NOMO-1 treated with DMSO at 0.1 percent for 48 hours (cell line): ENCODE data around the gene GPR37L1.

ENCODE experiments used
- DNase-seq: peaks from one replicate; lab custom pipeline; 2025; ENCODE audit not compliant: unreplicated experiment; lab: John Stamatoyannopoulos, UW

GPR37L1 gene, protein sequence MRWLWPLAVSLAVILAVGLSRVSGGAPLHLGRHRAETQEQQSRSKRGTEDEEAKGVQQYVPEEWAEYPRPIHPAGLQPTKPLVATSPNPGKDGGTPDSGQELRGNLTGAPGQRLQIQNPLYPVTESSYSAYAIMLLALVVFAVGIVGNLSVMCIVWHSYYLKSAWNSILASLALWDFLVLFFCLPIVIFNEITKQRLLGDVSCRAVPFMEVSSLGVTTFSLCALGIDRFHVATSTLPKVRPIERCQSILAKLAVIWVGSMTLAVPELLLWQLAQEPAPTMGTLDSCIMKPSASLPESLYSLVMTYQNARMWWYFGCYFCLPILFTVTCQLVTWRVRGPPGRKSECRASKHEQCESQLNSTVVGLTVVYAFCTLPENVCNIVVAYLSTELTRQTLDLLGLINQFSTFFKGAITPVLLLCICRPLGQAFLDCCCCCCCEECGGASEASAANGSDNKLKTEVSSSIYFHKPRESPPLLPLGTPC

DNA sequence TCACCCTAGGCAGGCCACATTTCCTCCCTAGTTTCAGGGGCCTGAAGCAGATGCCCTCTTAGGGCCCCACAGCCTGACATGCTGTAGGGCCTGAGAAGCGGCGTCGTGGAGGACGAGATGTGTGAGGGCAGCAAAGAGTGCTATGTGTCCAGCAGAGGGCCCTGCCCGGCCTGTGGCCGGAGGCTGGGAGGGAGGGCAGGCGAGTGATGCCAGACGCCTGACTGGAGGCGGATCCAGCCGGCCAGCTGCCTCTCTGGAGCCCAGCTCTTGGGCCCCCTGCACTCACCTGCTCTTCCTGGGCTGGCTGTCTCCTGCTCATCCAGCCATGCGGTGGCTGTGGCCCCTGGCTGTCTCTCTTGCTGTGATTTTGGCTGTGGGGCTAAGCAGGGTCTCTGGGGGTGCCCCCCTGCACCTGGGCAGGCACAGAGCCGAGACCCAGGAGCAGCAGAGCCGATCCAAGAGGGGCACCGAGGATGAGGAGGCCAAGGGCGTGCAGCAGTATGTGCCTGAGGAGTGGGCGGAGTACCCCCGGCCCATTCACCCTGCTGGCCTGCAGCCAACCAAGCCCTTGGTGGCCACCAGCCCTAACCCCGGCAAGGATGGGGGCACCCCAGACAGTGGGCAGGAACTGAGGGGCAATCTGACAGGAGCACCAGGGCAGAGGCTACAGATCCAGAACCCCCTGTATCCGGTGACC, at the start of gene GPR37L1:
GPR37L1 (plus strand) TSS at position 279 of the 697 bp plus-strand sequence; CDS start at position 326, 47 bp downstream.
- no peak for DNase-seq

GRCh38 chr1:202073206-202073605, 49.5 kb upstream of the GPR37L1 start:
- no peak for DNase-seq

DNA sequence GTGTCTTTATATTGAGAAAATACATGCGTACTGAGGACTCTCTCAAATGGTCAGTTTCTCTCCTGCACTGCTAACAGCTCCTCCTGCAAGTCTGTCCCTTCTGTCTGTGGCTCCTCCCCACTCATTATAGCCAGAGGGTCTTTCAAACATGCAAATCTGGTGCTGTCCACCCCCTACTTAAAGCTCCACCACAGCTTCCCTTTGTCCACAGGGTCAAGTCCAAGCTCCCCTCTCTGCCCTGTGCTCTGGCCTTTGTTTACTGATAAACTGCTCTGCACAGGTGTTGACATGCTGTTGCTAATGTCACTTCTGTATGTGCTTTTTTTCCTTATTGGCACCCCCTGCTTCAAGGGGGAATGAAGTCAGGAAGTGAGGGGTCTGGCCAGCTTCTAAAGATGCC, 47.7 kb upstream of the GPR37L1 start:
- no peak for DNase-seq

DNA sequence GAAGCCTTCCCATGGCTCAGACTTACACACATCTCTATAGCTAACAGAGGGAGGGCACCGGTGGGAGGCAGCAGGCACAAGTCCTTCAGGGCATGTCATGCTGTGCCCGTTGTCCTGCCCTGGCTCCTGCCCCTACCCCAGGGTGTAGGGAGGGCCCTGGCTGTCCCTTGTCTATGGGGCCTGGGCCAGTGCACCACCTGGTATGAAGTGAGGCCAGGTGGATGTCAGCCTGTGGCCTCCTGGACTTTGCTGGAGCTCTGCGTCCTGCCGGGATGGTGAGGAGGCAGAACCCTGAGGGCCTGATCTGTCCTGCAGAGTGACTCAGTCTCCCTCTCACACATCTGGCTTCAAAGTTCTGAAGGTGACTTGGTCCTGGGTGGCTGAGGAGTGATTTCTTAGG, 47.3 kb upstream of the GPR37L1 start:
- DNase-seq: no peak

DNA sequence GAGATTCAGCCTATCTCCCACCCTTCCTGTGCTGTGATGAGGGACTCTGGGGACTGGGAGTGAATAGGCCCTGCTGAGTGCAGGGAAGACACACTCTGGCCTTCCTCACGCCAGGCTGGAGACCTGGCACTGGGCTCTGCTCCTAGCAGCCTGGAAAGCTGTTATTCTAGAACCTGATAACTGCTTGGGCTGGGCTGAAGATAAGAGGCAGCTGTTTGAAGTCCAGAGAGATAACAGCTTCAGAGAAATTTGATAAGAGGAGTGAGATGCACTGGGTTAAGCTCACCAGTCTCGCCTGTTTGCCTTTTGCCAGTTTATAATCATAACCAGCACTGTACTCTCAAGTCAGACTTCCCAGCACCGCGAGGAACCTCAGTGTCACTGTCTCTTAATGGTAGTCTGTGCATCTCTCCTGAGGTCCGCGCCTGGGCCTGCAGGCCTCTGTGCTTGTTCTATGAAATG, 46.6 kb upstream of the GPR37L1 start:
- no peak for DNase-seq

DNA sequence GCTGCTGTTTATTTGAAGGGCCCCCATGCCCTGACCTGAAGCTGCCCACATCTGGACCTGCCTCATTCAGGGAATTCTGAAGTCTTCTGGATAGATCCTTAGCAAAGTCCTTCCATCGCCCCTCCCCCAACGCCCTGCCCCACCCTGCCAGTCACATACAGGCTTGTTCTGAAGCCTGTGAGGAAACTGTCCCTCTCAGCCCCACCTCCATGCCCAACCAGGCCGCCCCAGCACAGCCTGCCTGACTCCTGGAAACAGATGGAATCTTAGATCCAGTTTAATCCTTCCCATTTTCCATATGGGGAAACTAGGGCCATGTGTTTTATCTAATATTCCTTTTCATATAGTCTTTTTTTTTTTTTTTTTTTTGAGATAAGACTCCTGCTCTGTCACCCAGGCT, 44.5 kb upstream of the GPR37L1 start:
- DNase-seq: no peak

- no peak for DNase-seq
These were observed 40.7 kb upstream of the GPR37L1 start for GRCh38 chr1:202081992-202082391.

- DNase-seq: no peak
These were observed 37.7 kb upstream of the GPR37L1 start for GRCh38 chr1:202084791-202085681.

DNA sequence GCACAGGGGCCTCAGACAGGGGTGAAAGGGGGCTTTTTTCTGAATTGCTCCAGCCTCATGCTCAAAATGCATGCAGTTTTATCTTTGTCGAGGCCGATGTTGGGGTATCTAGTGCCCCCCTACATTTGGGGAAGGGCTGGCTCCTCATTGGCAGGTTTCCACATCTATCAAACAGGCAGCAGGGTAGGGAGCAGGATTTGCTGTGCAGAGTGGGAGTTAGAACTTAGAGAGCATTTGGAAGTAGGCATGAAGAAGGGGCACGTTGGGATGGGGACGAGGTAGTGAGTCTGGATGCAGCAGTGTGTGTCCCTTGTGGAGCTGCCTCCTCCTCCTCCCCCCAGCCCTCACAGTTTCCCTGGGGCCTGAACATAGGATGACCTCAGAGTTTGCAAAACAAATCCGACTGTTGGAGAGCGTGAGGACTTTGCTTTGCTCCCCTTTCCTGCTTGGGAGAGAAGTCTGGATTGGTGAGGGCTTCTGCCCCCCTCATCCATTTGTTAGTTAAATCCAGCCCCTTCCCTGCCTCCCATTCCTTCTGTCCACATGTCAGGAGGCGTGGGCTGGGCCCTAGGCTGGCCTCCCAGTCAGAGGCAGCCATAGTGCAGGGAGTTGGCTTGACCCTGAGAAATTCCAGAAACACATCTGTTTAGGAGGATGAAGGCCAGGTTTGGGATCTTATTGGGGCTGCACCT, 36.9 kb upstream of the GPR37L1 start:
- DNase-seq: no peak

DNA sequence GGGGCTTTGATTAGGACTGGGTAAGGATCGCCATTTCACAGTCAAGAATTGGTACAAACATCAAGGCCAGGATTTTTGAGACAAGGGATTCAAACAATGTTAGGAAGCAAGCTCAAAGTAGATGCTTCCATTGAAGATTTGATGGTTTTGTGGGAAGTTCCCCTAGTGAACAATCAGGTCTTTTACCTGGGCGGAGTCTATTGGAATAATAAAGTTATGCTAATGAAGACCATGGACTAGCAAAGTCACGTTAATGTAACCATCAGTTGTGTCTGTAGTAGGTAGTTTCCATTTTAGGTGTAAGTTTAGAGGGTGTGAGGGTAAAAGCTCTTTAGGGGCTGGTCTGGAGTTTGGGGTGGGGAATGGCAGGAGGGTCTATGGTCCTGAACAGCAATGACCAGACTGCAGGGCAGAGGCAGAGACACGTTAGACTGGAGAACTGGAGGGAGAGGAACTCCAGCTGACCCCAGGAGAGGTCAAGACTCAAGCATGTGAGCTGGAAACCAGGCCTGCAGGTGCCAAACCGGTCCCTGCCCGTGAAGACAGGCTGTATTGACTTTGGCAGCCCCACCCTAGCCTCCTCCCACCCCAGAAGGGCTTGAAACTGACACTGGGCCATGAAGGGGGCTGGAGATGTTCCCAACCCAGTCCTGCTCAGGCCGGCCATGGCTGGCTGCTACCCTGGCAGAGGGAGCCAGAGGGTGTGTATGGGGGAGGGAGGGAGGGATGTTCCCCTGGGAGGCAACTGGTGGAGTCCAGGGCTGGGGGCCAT, 36.0 kb upstream of the GPR37L1 start:
- no peak for DNase-seq

DNA sequence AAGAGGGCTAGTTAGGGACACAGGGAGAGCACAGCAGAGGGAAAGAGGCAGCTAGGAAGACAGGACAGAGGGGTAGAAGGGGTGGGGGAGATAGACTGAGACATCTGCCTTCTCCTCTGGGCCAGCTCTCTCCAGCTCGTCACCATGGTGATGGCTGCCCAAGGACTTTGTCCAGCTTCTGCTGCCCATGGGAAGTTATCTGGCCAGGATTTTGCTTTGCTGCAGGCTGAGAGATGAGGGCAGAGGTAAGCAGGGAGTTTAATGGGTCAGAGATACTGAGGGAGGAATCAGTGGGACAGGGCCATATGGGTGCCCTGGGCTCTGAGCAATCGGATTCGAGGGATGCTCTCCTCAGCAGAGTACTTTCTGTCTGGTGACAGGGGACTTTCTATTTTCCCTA, 34.5 kb upstream of the GPR37L1 start:
- DNase-seq: no peak

- DNase-seq: no peak
These were observed 31.7 kb upstream of the GPR37L1 start for GRCh38 chr1:202090994-202091393.

GRCh38 chr1:202093858-202094257, 28.9 kb upstream of the GPR37L1 start:
- DNase-seq: no peak

DNA sequence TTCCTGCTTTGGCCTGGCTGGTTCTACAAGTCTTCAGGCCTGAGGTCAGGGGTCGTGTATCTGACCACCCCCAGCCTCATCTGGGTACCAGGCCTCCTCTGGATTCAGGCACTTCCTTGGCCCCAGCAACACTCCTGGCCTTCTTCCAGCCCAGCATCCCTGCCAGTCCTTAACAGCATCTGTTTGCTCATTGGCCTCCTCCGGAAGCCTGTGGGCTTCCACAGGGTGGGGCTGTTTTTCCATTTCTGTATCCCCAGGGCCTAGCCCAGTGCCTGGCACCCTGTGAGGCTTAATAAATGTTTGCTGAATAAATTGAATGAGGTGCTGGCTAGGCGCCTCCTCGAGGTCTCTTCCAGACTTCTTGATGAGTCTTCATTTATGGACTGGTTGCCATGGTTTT, 21.5 kb upstream of the GPR37L1 start:
- no peak for DNase-seq

DNA sequence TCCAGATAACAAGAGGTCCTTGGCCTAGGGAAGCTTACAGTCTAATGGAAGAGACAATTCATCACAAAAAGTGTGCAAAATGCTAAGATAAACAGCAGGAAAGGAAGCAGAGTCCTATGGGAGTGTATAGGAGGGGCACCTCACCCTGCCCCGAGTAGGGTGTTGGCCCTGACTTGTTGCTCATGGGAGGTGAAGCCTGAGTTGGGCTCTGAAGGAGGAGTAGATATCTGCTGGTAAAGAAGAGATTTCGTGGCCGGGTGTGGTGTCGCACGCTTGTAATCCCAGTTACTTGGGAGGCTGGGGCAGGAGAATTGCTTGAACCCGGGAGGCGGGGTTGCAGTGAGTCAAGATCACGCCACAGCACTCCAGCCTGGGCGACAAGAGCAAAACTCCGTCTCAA, 18.6 kb upstream of the GPR37L1 start:
- no peak for DNase-seq

GRCh38 chr1:202105571-202106339, 17.0 kb upstream of the GPR37L1 start:
- no peak for DNase-seq

DNA sequence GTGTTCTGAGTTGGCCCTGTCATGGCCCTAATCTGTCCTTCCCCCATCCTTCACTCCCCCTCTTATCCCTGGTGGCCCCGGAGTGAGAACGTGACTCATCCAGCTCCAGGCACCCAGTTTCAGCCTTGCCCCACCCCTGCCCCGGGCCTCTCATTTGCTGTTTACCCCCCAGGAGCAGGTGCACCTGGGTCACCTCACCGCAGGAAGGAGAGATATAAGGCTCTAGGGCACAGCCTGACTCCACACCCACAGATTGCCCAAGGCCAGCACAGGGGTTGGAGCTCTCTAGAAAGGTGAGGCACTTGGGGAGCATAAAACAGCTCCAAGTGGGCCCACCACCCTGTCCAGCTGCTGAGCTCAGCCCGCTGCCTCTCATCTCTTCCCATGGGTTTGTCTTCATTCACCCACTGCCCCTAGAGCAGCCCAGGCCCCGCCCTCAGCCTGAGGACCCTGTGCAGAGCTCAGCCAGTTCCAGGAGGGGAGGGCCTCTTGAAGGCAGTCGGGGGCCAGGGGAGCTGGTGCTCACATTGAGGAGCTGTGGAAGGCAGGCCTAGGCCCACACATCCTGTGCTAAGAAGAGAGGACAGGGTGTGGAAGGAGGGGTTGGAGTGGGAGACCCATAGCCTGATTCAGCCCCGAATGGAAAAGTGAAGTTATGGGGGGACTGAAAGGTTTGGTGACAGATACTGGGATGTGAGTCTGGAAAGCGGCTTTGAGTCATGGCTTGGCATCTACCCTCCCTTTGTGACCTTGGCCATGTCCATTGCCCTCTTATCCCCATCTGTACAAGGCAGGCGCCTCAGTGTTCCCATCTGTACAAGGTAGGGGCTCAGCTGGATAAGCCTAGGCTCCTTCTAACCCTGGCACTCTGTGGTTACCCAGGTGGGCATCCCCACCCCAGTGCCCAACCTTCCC, 16.1 kb upstream of the GPR37L1 start:
- no peak for DNase-seq

DNA sequence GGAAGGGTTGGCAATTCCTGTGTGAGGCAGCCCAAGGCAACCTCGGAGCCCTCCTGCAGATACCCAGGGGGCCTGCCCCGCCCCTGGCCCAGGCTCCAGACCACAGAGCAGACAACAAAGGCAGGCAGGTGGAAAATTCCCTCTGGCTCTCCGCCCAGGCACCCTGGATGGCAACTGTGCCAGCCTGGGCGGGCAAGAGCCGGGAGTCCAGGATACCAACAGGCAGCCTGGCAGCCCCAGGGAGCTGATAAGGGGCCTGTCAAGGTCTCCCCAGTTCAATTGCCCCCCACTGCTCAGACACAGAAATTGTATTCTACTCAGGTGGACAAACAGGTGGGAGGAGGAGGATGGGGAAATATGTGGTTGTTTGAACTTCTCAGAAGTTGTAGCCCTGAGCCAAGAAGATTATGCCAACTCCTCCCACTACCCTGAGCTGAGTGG, 15.4 kb upstream of the GPR37L1 start:
- DNase-seq: no peak
